Skin epidermis (tissue), 12 donors: Measurements from ENCODE around the gene DHCR7.

ENCODE experiments used
- H3K27ac ChIP-seq, 21 experiments: fragments of 200-600 bp; sonication (generic) in 11 of 21; one replicate each; pipeline ENCODE4 v1.5.0; 2020; ENCODE audit warnings: mild to moderate bottlenecking in 3 of 21, inconsistent platforms in 2 of 21, moderate library complexity in 2 of 21
- H3K4me3 ChIP-seq, 7 experiments: fragments of 200-600 bp; sonication (generic) in 2 of 7; one replicate each; pipeline ENCODE4 v1.5.0; 2020; ENCODE audit warnings: inconsistent platforms in 2 of 7, mild to moderate bottlenecking in 2 of 7, moderate library complexity in 1 of 7

Gene DHCR7

DNA sequence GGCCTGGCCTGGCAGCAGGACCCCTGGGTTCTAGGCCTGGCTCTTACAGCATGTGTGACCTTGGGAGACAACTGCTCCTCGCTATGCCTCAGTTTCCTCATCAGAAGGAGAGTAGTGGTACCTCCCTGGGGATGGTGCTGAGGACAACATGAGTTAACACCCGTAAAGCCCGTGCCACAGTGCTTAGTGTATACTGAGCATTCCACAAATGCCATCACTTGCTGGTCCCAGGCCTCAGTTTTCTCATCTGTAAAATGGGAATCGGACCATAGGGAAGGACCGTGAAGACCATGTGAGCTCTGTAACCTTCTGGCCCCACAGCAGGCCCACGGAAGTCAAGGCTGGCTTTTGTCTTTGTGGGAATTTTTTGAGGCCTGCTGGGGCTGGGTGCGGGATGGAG lies 52.4 kb downstream of the DHCR7 start:
- H3K4me3 ChIP-seq = no peak overlapping the region
- H3K27ac ChIP-seq = no peak overlapping the region

DNA sequence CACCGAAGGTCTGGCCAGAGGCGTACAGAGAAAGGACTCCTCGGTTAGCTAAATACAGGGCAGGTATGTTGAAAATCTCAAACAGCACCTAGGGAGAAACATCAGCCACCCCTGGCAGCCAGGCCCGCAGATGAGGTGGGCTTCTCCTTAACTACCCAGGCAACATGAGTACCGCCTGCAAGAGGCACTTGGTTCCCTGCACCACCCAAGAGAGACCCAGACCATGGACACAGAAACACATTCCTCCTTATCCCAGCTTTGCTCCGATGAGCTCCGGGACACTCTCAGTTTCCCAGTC lies 53.0 kb downstream of the DHCR7 start:
- H3K4me3 ChIP-seq = no peak overlapping the region
- no peak overlapping the region for H3K27ac ChIP-seq

DNA sequence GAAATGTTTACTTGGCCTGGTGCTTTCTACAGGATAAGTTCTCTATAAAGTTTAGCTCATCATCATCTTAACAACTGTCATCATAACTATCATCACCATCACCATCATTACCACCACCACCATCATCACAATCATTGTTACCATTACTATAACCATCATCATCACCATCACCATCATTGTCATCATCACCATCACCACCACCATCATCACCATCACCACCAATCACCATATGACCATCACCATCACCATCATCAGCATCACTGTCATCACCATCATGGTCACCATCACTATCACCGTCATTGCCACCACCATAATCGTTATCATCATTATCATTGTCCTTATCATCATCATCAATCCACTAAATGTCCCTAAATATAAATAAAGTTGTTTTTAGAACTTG lies 54.9 kb downstream of the DHCR7 start:
- no peak overlapping the region for H3K4me3 ChIP-seq
- no peak overlapping the region for H3K27ac ChIP-seq

DNA sequence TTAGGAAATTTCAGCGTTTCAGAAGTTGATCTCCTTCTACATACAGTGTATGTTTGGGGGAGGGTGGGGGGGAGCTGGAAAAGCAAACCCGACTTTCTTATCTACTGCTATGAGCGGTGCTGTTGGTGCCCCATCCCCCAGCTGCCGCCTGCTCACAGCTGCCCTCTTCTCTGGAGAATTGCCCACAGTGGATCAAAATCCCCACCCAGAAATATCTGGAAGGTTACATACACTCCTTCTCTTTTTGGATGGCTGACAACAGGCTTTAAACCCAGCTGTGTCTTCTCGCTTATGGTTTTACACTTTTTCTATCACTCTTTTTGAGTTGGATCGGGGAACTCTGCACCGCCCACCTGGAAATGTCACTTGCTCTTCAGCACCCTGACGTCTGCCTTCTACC lies 56.4 kb downstream of the DHCR7 start:
- no peak overlapping the region for H3K4me3 ChIP-seq
- no peak overlapping the region for H3K27ac ChIP-seq

DNA sequence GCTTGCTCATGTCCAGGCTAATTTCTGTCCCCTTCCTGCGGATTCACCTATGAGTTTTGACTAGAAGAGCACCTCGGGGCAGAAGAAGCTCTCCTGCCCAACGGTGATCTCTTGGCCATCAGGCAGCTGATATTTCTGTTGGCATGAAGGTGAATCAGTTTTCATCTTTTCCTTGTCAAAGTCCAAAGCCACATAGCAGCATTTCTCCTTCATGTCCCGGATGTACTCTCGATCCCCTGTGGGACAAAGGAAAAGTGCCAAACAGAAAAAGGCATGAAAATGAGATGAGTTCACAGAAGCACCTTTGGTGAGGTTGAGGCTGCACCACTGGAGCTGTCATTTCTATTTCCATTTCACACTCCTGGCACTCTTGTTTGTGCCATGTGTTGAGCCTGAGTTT lies 56.8 kb downstream of the DHCR7 start:
- Histone ChIP-seq H3K4me3 (no peak overlapping the region), H3K27ac (no peak overlapping the region)

DNA sequence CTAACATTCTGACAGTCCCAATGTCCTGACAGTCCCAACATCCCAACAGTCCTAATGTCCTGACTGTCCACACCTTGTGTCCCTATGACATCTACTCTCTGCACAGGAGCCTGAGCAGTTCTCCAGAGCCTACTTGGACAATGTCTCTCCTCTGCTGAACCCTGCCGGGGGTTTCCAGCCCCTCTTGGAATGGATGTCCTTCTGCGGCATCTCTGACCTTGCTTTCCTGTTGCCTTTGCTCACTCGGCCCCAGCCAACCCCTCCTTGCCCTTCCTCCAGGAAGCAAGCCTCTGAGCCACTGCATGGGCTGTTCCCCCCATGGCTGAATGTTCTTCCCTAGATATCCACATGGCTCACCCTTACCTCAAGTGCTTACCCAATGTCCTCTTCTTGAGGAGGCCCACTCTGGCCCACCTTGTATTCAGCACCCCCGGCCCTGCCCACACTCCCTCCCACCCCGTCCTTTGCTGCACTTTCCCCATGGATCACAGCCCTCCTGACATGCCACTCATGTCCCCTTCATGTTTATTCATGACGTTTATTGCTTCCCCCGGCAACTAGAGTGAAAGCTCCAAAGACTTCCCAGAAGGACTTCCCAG lies 59.5 kb downstream of the DHCR7 start:
- H3K4me3 ChIP-seq = no peak overlapping the region
- H3K27ac ChIP-seq = no peak overlapping the region

DNA sequence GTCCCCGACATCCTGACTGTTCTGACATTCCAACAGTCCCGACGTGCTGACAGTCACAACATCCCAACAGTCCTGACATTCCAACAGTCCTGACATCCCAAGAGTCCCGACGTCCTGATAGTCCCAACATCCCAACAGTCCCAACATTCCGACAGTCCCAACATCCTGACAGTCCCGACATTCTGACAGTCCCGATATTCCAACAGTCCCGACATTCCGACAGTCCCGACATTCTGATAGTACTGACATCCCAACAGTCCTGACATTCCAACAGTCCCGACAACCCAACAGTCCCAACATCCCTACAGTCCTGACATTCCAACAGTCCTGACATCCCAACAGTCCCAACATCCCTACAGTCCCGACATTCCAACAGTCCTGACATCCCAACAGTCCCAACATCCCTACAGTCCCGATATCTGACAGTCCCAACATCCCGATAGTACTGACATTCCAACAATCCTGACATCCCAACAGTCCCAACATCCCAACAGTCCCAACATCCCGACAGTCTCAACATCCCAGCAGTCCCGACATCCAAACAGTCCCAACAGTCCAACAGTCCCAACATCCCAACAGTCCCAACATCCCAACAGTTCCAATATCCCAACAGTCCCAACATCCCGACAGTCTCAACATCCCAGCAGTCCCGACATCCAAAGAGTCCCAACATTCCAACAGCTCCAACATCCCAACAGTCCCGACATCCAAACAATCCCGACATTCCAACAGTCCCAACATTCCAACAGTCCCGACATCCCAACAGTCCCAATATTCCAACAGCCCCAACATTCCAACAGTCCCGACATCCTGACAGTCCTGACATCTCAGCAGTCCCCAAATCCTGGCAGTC lies 60.2 kb downstream of the DHCR7 start:
- H3K27ac ChIP-seq = no peak overlapping the region
- no peak overlapping the region for H3K4me3 ChIP-seq

DNA sequence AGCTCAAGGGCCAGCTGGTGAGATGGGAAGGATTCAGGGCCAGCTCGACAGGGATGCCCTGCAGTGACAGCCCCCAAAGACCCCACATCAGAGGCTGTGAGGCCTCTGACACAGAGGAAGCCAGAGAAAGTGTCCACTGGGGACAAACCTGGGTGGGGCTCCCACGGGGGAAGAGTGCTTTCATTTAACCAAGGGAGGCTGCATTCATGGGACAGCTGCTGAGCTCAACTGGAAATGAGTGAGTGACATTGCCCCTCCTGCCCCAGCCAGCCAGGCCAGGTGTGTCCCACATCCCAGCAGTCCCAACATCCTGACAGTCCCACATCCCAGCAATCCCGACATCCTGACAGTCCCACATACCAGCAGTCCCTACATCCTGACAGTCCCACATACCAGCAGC lies 61.0 kb downstream of the DHCR7 start:
- H3K4me3 ChIP-seq = no peak overlapping the region
- no peak overlapping the region for H3K27ac ChIP-seq

DNA sequence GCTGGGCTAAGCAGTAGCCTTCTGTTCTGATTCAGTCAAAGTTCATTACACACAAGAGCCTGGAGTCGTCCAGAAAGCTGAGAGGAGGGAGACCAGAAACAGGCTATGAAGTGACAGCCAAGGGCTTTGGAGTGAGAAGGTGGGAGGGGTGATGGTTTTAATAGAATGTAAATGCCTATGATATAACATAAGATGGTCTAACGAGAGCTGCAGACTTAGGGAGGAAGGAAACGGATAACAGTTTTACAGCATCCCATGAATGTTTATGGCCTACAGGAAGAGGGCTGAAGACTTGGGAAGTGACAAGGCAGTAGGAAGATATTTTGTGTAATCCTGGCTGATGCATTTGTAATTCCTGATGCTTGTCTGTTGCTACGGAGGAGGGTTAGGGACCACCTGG lies 62.0 kb downstream of the DHCR7 start:
- Histone ChIP-seq H3K4me3 (no peak overlapping the region), H3K27ac (no peak overlapping the region)

DNA sequence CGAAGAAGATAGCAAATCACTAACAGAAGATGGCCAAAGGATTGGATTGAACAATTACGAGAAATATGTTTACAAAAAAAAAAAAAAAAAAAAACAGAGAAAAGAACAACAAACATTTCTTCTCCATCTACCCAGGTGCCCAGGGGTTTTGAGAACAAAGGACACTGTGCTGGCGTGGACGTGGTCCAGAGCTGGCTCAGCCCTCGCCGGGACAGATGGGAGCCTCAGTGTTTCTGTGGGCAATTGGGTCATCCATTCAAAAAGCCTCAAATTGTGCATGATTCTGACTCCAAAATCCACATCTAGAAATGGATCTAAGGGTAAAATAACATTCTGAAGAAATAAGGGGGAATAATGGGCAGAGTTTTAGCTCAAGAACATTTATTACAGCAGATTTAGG lies 63.1 kb downstream of the DHCR7 start:
- Histone ChIP-seq H3K27ac (no peak overlapping the region), H3K4me3 (no peak overlapping the region)

DNA sequence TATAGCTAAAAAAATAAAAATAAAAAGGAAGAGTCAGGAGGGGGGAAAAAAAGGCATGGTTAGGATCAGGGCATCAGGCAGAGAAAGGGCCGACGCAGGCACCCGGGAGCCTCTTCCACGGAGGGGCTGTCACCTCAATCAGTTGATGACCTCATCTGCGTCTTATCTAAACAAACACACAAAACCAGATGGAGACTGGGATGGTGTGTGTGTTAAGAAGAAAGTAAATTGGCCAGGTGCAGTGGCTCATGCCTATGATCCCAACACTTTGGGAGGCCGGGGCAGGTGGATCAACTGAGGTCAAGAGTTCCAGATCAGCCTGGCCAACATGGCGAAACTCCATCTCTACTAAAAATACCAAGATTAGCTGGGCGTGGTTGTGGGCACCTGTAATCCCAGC lies 63.6 kb downstream of the DHCR7 start:
- H3K27ac ChIP-seq = no peak overlapping the region

More for the DNA sequence above, 63.6 kb downstream of the DHCR7 start:
- no peak overlapping the region for H3K4me3 ChIP-seq
